WTC11 (cell line): ENCODE measurements around the gene PPP1R3F. TPM values are rescaled to one million over a fixed set of nuclear protein-coding genes. Genes with fewer than 3 reads are reported as not detected.

ENCODE experiments used
- ATAC-seq: fragments of 200-7000 bp; cut with Tn5 transposase; 2 replicates; pipeline ENCODE4 v1.10.0; 2021; ENCODE audit warnings: mild to moderate bottlenecking, moderate library complexity
- CTCF ChIA-PET: fragments of 300-600 bp; sonication (Branson Sonifier 250); formaldehyde crosslinking; loops from one replicate; lab custom pipeline; 2021; ENCODE audit warnings: antibody characterized with exemption; lab: Charles Lee
- POLR2A ChIA-PET: fragments of 350-600 bp; sonication (Branson Sonifier 250); formaldehyde crosslinking; loops from one replicate; lab custom pipeline; 2021; ENCODE audit warnings: antibody characterized with exemption; lab: Charles Lee
- DNase-seq: peaks from one replicate; pipeline ENCODE4 v3.0.0; 2021; ENCODE audit warnings: low spot score
- H3K27ac Mint-ChIP-seq: 2 replicates; pipeline ENCODE4 v1.8.0; 2021; ENCODE audit warnings: mixed read lengths
- H3K27me3 Mint-ChIP-seq: 2 replicates; pipeline ENCODE4 v1.8.0; 2021; ENCODE audit warnings: low read depth, mild to moderate bottlenecking, moderate library complexity, mixed read lengths
- H3K36me3 Mint-ChIP-seq: 2 replicates; pipeline ENCODE4 v1.8.0; 2021; ENCODE audit warnings: mixed read lengths
- H3K4me1 Mint-ChIP-seq: 2 replicates; pipeline ENCODE4 v1.8.0; 2022; ENCODE audit warnings: mixed read lengths
- H3K4me3 Mint-ChIP-seq: 2 replicates; pipeline ENCODE4 v1.8.0; 2021; ENCODE audit warnings: mild to moderate bottlenecking, moderate library complexity, mixed read lengths
- H3K9me3 Mint-ChIP-seq: 2 replicates; pipeline ENCODE4 v1.8.0; 2021; ENCODE audit warnings: mixed read lengths
- CBFB ChIP-seq: sonication (generic); formaldehyde crosslinking; IDR thresholded peaks from 2 replicates; pipeline ENCODE4 v1.8.1; 2022; ENCODE audit warnings: mild to moderate bottlenecking, low read depth, missing genetic modification reagents
- E2F4 ChIP-seq: sonication (generic); formaldehyde crosslinking; IDR thresholded peaks from 2 replicates; pipeline ENCODE4 v1.8.1; 2022; ENCODE audit warnings: low read depth, mild to moderate bottlenecking, moderate library complexity, missing genetic modification reagents, borderline replicate concordance
- ELF4 ChIP-seq: sonication (generic); formaldehyde crosslinking; IDR thresholded peaks from 2 replicates; pipeline ENCODE4 v1.8.1; 2022; ENCODE audit warnings: low read depth, mild to moderate bottlenecking, moderate library complexity, missing genetic modification reagents
- ETV6 ChIP-seq: sonication (generic); formaldehyde crosslinking; IDR thresholded peaks from 2 replicates; pipeline ENCODE4 v1.8.1; 2022; ENCODE audit warnings: mild to moderate bottlenecking, missing genetic modification reagents
- GTF2I ChIP-seq: fragments of 250-450 bp; sonication (Bioruptor Pico); conservative IDR thresholded peaks from 2 replicates; pipeline ENCODE4 v1.4.0; 2021; ENCODE audit warnings: mild to moderate bottlenecking
- MYBL2 ChIP-seq: sonication (generic); formaldehyde crosslinking; IDR thresholded peaks from 2 replicates; pipeline ENCODE4 v1.8.1; 2023; ENCODE audit warnings: mild to moderate bottlenecking, moderate library complexity, missing genetic modification reagents
- NFE2L1 ChIP-seq: sonication (generic); formaldehyde crosslinking; IDR thresholded peaks from 2 replicates; pipeline ENCODE4 v1.8.1; 2023; ENCODE audit warnings: missing genetic modification reagents
- NR1H2 ChIP-seq: sonication (generic); formaldehyde crosslinking; IDR thresholded peaks from 2 replicates; pipeline ENCODE4 v1.9.0; 2021; ENCODE audit warnings: mild to moderate bottlenecking, moderate library complexity, missing genetic modification reagents
- PRRX2 ChIP-seq: fragments of 250-450 bp; sonication (Bioruptor Pico); IDR thresholded peaks from 2 replicates; pipeline ENCODE4 v1.8.0; 2021; ENCODE audit warnings: mild to moderate bottlenecking
- SMAD4 ChIP-seq: sonication (generic); formaldehyde crosslinking; IDR thresholded peaks from 2 replicates; pipeline ENCODE4 v1.8.0; 2022; ENCODE audit warnings: mild to moderate bottlenecking, missing genetic modification reagents
- SOX15 ChIP-seq: fragments of 250-450 bp; sonication (Bioruptor Pico); IDR thresholded peaks from 2 replicates; pipeline ENCODE4 v1.9.0; 2021; ENCODE audit warnings: mild to moderate bottlenecking
- TEAD1 ChIP-seq: sonication (generic); formaldehyde crosslinking; IDR thresholded peaks from 2 replicates; pipeline ENCODE4 v1.8.0; 2022; ENCODE audit warnings: mild to moderate bottlenecking, missing genetic modification reagents
- USF1 ChIP-seq: sonication (generic); formaldehyde crosslinking; IDR thresholded peaks from 2 replicates; pipeline ENCODE4 v1.8.0; 2022; ENCODE audit warnings: mild to moderate bottlenecking, missing genetic modification reagents
- ZNF121 ChIP-seq: sonication (generic); formaldehyde crosslinking; IDR thresholded peaks from 2 replicates; pipeline ENCODE4 v1.8.0; 2023; ENCODE audit warnings: missing genetic modification reagents
- ZNF263 ChIP-seq: sonication (generic); formaldehyde crosslinking; IDR thresholded peaks from 2 replicates; pipeline ENCODE4 v1.8.1; 2022; ENCODE audit warnings: low read depth, mild to moderate bottlenecking, moderate library complexity, missing genetic modification reagents
- ZNF396 ChIP-seq: fragments of 250-450 bp; sonication (Bioruptor Pico); IDR thresholded peaks from 2 replicates; pipeline ENCODE4 v1.8.0; 2021; ENCODE audit warnings: mild to moderate bottlenecking, moderate library complexity, borderline replicate concordance
- ZNF416 ChIP-seq: fragments of 250-450 bp; sonication (Bioruptor Pico); IDR thresholded peaks from 2 replicates; pipeline ENCODE4 v1.9.0; 2021; ENCODE audit warnings: mild to moderate bottlenecking, inconsistent platforms
- total RNA-seq: library from RNA; stranded (reverse); gene quantifications from 3 replicates; pipeline ENCODE4 v1.2.3, GENCODE V29; 2021
- TF ChIP-seq, protein P1 (sequence below): sonication (generic); formaldehyde crosslinking; IDR thresholded peaks from 2 replicates; pipeline ENCODE4 v1.8.1; 2022; ENCODE audit warnings: mild to moderate bottlenecking, missing genetic modification reagents, moderate library complexity, borderline replicate concordance
- TF ChIP-seq, protein P2 (sequence below): sonication (generic); formaldehyde crosslinking; IDR thresholded peaks from 2 replicates; pipeline ENCODE4 v1.8.1; 2023; ENCODE audit warnings: mild to moderate bottlenecking, missing genetic modification reagents
- TF ChIP-seq, protein P3 (sequence below): sonication (generic); formaldehyde crosslinking; IDR thresholded peaks from 2 replicates; pipeline ENCODE4 v1.8.0; 2022; ENCODE audit warnings: mild to moderate bottlenecking, missing genetic modification reagents
- TF ChIP-seq, protein P4 (sequence below): sonication (generic); formaldehyde crosslinking; IDR thresholded peaks from 2 replicates; pipeline ENCODE4 v1.8.1; 2023; ENCODE audit warnings: mild to moderate bottlenecking, missing genetic modification reagents
- TF ChIP-seq, protein P5 (sequence below): sonication (generic); formaldehyde crosslinking; IDR thresholded peaks from 2 replicates; pipeline ENCODE4 v1.8.0; 2023; ENCODE audit warnings: missing genetic modification reagents
- TF ChIP-seq, protein P6 (sequence below): sonication (generic); formaldehyde crosslinking; IDR thresholded peaks from 2 replicates; pipeline ENCODE4 v1.8.1; 2022; ENCODE audit warnings: low read depth, missing genetic modification reagents, borderline replicate concordance
- TF ChIP-seq, protein P7 (sequence below): fragments of 250-450 bp; sonication (Bioruptor Pico); IDR thresholded peaks from 2 replicates; pipeline ENCODE4 v2.1.2; 2022; ENCODE audit warnings: mild to moderate bottlenecking, moderate library complexity

The PPP1R3F gene
- total RNA-seq, 1 experiment from 2014 or later: 7.0 TPM

- H3K4me1 Mint-ChIP-seq: no peaks in the 10 kb centered on the region
- no peaks in the 10 kb centered on the region for H3K9me3 Mint-ChIP-seq
- ATAC-seq (no peak), DNase-seq (no peak)
- POLR2A ChIA-PET: no interaction called here
- H3K4me3 Mint-ChIP-seq: no peak overlapping the region
- H3K27me3 Mint-ChIP-seq: no peaks in the 10 kb centered on the region
- no peak for TF ChIP-seq SOX15 (CRISPR knock-in tag)
- TF ChIP-seq E2F4 (CRISPR knock-in tag): no peak
- TF ChIP-seq, protein P1, sequence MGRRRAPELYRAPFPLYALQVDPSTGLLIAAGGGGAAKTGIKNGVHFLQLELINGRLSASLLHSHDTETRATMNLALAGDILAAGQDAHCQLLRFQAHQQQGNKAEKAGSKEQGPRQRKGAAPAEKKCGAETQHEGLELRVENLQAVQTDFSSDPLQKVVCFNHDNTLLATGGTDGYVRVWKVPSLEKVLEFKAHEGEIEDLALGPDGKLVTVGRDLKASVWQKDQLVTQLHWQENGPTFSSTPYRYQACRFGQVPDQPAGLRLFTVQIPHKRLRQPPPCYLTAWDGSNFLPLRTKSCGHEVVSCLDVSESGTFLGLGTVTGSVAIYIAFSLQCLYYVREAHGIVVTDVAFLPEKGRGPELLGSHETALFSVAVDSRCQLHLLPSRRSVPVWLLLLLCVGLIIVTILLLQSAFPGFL (CRISPR knock-in tag): no peak
- TF ChIP-seq PRRX2 (CRISPR knock-in tag): no peak
- TF ChIP-seq ETV6 (CRISPR knock-in tag): no peak
- no peak for TF ChIP-seq ELF4
- no peak for TF ChIP-seq ZNF121 (CRISPR knock-in tag)
- TF ChIP-seq, protein P2, sequence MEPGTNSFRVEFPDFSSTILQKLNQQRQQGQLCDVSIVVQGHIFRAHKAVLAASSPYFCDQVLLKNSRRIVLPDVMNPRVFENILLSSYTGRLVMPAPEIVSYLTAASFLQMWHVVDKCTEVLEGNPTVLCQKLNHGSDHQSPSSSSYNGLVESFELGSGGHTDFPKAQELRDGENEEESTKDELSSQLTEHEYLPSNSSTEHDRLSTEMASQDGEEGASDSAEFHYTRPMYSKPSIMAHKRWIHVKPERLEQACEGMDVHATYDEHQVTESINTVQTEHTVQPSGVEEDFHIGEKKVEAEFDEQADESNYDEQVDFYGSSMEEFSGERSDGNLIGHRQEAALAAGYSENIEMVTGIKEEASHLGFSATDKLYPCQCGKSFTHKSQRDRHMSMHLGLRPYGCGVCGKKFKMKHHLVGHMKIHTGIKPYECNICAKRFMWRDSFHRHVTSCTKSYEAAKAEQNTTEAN: no peak
- no peak for TF ChIP-seq MYBL2 (CRISPR knock-in tag)
- no peak for TF ChIP-seq CBFB (CRISPR knock-in tag)
- TF ChIP-seq ZNF396: no peak
- TF ChIP-seq SMAD4 (CRISPR knock-in tag): no peak
- no peak for TF ChIP-seq NFE2L1
- TF ChIP-seq, protein P3, sequence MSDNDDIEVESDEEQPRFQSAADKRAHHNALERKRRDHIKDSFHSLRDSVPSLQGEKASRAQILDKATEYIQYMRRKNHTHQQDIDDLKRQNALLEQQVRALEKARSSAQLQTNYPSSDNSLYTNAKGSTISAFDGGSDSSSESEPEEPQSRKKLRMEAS (CRISPR knock-in tag): no peak
- TF ChIP-seq, protein P4, sequence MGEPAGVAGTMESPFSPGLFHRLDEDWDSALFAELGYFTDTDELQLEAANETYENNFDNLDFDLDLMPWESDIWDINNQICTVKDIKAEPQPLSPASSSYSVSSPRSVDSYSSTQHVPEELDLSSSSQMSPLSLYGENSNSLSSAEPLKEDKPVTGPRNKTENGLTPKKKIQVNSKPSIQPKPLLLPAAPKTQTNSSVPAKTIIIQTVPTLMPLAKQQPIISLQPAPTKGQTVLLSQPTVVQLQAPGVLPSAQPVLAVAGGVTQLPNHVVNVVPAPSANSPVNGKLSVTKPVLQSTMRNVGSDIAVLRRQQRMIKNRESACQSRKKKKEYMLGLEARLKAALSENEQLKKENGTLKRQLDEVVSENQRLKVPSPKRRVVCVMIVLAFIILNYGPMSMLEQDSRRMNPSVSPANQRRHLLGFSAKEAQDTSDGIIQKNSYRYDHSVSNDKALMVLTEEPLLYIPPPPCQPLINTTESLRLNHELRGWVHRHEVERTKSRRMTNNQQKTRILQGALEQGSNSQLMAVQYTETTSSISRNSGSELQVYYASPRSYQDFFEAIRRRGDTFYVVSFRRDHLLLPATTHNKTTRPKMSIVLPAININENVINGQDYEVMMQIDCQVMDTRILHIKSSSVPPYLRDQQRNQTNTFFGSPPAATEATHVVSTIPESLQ (CRISPR knock-in tag): no peak
- TF ChIP-seq GTF2I: no peak
- no peak for TF ChIP-seq ZNF263 (CRISPR knock-in tag)
- no peak for TF ChIP-seq NR1H2 (CRISPR knock-in tag)
- TF ChIP-seq, protein P5, sequence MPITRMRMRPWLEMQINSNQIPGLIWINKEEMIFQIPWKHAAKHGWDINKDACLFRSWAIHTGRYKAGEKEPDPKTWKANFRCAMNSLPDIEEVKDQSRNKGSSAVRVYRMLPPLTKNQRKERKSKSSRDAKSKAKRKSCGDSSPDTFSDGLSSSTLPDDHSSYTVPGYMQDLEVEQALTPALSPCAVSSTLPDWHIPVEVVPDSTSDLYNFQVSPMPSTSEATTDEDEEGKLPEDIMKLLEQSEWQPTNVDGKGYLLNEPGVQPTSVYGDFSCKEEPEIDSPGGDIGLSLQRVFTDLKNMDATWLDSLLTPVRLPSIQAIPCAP (CRISPR knock-in tag): no peak
- H3K36me3 Mint-ChIP-seq: peaks cover 3% of the 10 kb centered on the region; the same call in 1 of the 2 replicates
- no peak overlapping the region for H3K27ac Mint-ChIP-seq
- CTCF ChIA-PET: no interaction called here
Observed at GRCh38 chrX:49247916-49248811, 21.4 kb upstream of the PPP1R3F start.

- Mint-ChIP-seq H3K36me3 (peaks cover 1% of the 10 kb centered on the region; the same call in 1 of the 2 replicates), H3K27ac (no peak overlapping the region), H3K4me1 (no peaks in the 10 kb centered on the region), H3K9me3 (no peaks in the 10 kb centered on the region), H3K4me3 (no peak overlapping the region), H3K27me3 (no peaks in the 10 kb centered on the region)
- ChIA-PET CTCF (no interaction called here), POLR2A (no interaction called here)
- no peak for ATAC-seq
- DNase-seq: no peak
- TF ChIP-seq, protein P3 (CRISPR knock-in tag): no peak
- TF ChIP-seq, protein P6, sequence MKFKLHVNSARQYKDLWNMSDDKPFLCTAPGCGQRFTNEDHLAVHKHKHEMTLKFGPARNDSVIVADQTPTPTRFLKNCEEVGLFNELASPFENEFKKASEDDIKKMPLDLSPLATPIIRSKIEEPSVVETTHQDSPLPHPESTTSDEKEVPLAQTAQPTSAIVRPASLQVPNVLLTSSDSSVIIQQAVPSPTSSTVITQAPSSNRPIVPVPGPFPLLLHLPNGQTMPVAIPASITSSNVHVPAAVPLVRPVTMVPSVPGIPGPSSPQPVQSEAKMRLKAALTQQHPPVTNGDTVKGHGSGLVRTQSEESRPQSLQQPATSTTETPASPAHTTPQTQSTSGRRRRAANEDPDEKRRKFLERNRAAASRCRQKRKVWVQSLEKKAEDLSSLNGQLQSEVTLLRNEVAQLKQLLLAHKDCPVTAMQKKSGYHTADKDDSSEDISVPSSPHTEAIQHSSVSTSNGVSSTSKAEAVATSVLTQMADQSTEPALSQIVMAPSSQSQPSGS (CRISPR knock-in tag): no peak
- no peak for TF ChIP-seq SOX15 (CRISPR knock-in tag)
- TF ChIP-seq USF1 (CRISPR knock-in tag): no peak
- TF ChIP-seq, protein P7, sequence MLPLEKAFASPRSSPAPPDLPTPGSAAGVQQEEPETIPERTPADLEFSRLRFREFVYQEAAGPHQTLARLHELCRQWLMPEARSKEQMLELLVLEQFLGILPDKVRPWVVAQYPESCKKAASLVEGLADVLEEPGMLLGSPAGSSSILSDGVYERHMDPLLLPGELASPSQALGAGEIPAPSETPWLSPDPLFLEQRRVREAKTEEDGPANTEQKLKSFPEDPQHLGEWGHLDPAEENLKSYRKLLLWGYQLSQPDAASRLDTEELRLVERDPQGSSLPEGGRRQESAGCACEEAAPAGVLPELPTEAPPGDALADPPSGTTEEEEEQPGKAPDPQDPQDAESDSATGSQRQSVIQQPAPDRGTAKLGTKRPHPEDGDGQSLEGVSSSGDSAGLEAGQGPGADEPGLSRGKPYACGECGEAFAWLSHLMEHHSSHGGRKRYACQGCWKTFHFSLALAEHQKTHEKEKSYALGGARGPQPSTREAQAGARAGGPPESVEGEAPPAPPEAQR (CRISPR knock-in tag): no peak
- no peak for TF ChIP-seq TEAD1 (CRISPR knock-in tag)
- no peak for TF ChIP-seq ZNF416 (CRISPR knock-in tag)
Observed at GRCh38 chrX:49249071-49249470, 20.5 kb upstream of the PPP1R3F start.
